ENCODE data around the gene IST1.

DNA sequence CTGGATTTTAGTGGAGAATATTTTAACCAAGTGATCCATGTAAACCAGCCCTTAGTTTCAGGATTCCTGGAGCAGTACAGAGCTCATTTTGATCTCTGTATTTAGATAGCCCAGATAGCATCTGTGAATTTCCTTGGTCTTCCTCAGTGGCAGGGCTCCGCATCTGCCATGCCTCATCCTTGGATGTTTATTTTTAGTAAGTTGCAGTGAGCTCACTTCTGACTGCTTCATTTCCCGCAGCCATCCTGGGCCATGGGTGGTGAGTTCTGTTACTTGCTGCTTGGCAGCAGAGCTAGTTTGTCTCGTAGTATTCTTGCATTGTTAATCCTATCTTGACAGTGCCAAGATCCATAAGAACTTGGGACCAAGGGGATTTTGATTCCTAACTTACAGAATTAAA lies 33.7 kb downstream of the IST1 start:
- TF ChIP-seq, protein P1, sequence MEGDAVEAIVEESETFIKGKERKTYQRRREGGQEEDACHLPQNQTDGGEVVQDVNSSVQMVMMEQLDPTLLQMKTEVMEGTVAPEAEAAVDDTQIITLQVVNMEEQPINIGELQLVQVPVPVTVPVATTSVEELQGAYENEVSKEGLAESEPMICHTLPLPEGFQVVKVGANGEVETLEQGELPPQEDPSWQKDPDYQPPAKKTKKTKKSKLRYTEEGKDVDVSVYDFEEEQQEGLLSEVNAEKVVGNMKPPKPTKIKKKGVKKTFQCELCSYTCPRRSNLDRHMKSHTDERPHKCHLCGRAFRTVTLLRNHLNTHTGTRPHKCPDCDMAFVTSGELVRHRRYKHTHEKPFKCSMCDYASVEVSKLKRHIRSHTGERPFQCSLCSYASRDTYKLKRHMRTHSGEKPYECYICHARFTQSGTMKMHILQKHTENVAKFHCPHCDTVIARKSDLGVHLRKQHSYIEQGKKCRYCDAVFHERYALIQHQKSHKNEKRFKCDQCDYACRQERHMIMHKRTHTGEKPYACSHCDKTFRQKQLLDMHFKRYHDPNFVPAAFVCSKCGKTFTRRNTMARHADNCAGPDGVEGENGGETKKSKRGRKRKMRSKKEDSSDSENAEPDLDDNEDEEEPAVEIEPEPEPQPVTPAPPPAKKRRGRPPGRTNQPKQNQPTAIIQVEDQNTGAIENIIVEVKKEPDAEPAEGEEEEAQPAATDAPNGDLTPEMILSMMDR (IDR thresholded peaks at IDR 0.05) = no peak
- no peak for TF ChIP-seq ZFX (IDR thresholded peaks at IDR 0.05; ENCODE audit: borderline replicate concordance)

All from 22Rv1 (cell line).